ENCODE measurements around the gene HABP4.
A peak's percentile ranks its signal among the peaks of the same experiment; 100 is the strongest.

- TF ChIP-seq, protein P1, sequence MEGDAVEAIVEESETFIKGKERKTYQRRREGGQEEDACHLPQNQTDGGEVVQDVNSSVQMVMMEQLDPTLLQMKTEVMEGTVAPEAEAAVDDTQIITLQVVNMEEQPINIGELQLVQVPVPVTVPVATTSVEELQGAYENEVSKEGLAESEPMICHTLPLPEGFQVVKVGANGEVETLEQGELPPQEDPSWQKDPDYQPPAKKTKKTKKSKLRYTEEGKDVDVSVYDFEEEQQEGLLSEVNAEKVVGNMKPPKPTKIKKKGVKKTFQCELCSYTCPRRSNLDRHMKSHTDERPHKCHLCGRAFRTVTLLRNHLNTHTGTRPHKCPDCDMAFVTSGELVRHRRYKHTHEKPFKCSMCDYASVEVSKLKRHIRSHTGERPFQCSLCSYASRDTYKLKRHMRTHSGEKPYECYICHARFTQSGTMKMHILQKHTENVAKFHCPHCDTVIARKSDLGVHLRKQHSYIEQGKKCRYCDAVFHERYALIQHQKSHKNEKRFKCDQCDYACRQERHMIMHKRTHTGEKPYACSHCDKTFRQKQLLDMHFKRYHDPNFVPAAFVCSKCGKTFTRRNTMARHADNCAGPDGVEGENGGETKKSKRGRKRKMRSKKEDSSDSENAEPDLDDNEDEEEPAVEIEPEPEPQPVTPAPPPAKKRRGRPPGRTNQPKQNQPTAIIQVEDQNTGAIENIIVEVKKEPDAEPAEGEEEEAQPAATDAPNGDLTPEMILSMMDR (conservative IDR thresholded peaks at IDR 0.05): peak; percentile 71
- TF ChIP-seq ZFX (IDR thresholded peaks at IDR 0.05): no peak
Measured at GRCh38 chr9:96453625-96454024, 3.7 kb downstream of the HABP4 start.

Measured in C4-2B (cell line).